HepG2 (cell line): ENCODE data around the gene ASCC3. TPM values are rescaled to one million over a fixed set of nuclear protein-coding genes. Genes with fewer than 3 reads are reported as not detected.

ENCODE experiments used
- ATAC-seq: fragments of 200-7000 bp; cut with Tn5 transposase; 3 replicates; pipeline ENCODE4 v1.9.1; 2020; ENCODE audit warnings: mild to moderate bottlenecking, moderate library complexity
- BruUV-seq: library from RNA; stranded (reverse); fragments of 400-500 nt; replicated peaks from 2 replicates; lab custom pipeline; 2021; lab: Mats Ljungman, UMichigan
- CTCF ChIA-PET: fragments of 300-600 bp; formaldehyde crosslinking; extraction: SDS; loops from one replicate; lab custom pipeline; 2021; ENCODE audit warnings: low total read pairs, inconsistent platforms, low intra/inter-chr PET ratio; lab: Yijun Ruan, JAX
- POLR2A ChIA-PET: fragments of 350-600 bp; sonication (Branson Sonifier 250); formaldehyde crosslinking; loops from one replicate; lab custom pipeline; 2020; ENCODE audit warnings: antibody characterized with exemption, inconsistent platforms; lab: Yijun Ruan, JAX
- DNase-seq: peaks from one replicate; pipeline ENCODE4 v3.0.0-alpha.2; 2015; ENCODE audit warnings: low spot score
- FAIRE-seq: peaks from 3 replicates; lab custom pipeline; 2011; peaks lifted over from hg19 to GRCh38; lab: Jason Lieb, UNC
- H2AFZ ChIP-seq: one replicate; pipeline ENCODE4 v1.6.1; 2011; ENCODE audit warnings: low read length, inconsistent platforms
- H3K27ac ChIP-seq: fragments of 300-600 bp; 3 replicates; pipeline ENCODE4 v1.8.0; 2011; ENCODE audit warnings: mixed run types, mild to moderate bottlenecking, mixed read lengths, low read length, inconsistent platforms; ENCODE audit not compliant: insufficient read depth; ENCODE audit errors: extremely low read length
- H3K27me3 ChIP-seq, 2 experiments: fragments of 200-600 bp in 1 of 2; 2 replicates in 1 of 2; 3 replicates in 1 of 2; pipeline versions ENCODE4 v1.6.0 to v1.8.0; 2011; ENCODE audit warnings: low read length in 2 of 2, mild to moderate bottlenecking in 2 of 2, moderate library complexity in 2 of 2, inconsistent platforms in 1 of 2; ENCODE audit not compliant: insufficient read depth in 2 of 2, control insufficient read depth in 1 of 2
- H3K36me3 ChIP-seq, 2 experiments: fragments of 200-600 bp in 1 of 2; replicated peaks in 1 of 2; 2 replicates in 1 of 2; 3 replicates in 1 of 2; pipeline versions ENCODE4 v1.5.1 to v1.8.0; 2011; ENCODE audit warnings: low read length in 2 of 2, inconsistent platforms in 1 of 2; ENCODE audit not compliant: insufficient read depth in 2 of 2, control insufficient read depth in 1 of 2
- H3K4me1 ChIP-seq: 2 replicates; pipeline ENCODE4 v1.5.1; 2012; ENCODE audit warnings: low read length, inconsistent platforms; ENCODE audit not compliant: insufficient read depth
- H3K4me2 ChIP-seq: 2 replicates; pipeline ENCODE4 v1.6.0; 2011; ENCODE audit warnings: low read depth, low read length, inconsistent platforms
- H3K4me3 ChIP-seq, 3 experiments: fragments of 200-600 bp in 1 of 3; sonication (generic), shearing (Covaris generic) in 1 of 3; replicated peaks in 1 of 3; 2 replicates each; pipeline ENCODE4 v1.5.1; 2011 to 2016; ENCODE audit warnings: low read length in 3 of 3, inconsistent platforms in 2 of 3, low read depth in 2 of 3, mild to moderate bottlenecking in 2 of 3, control low read depth in 1 of 3, mixed read lengths in 1 of 3; ENCODE audit not compliant: insufficient read depth in 1 of 3
- H3K79me2 ChIP-seq: one replicate; pipeline ENCODE4 v1.6.1; 2011; ENCODE audit warnings: low read length, inconsistent platforms; ENCODE audit not compliant: insufficient read depth
- H3K9ac ChIP-seq: 2 replicates; pipeline ENCODE4 v1.6.0; 2011; ENCODE audit warnings: mild to moderate bottlenecking, low read depth, low read length, inconsistent platforms; ENCODE audit not compliant: insufficient read depth
- H3K9me3 ChIP-seq: 2 replicates; pipeline ENCODE4 v1.5.1; 2012; ENCODE audit warnings: mild to moderate bottlenecking, low read length
- H4K20me1 ChIP-seq: 2 replicates; pipeline ENCODE4 v1.6.0; 2011; ENCODE audit warnings: inconsistent platforms, mild to moderate bottlenecking, low read length, moderate library complexity; ENCODE audit not compliant: insufficient read depth
- HOXA5 ChIP-seq: sonication (generic); formaldehyde crosslinking; IDR thresholded peaks from 2 replicates; pipeline ENCODE4 v1.4.0; 2020; ENCODE audit warnings: missing genetic modification reagents
- HOXD1 ChIP-seq: sonication (generic); formaldehyde crosslinking; IDR thresholded peaks from 2 replicates; pipeline ENCODE4 v1.5.0; 2020; ENCODE audit warnings: missing genetic modification reagents
- MAFF ChIP-seq: IDR thresholded peaks from 2 replicates; pipeline ENCODE4 v1.6.1; 2011; ENCODE audit warnings: low read depth, low read length, improper control_type of control experiment
- MAFK ChIP-seq, 2 experiments: IDR thresholded peaks in 1 of 2; conservative IDR thresholded peaks in 1 of 2; 2 replicates each; pipeline ENCODE4 v1.6.1; 2011; ENCODE audit warnings: improper control_type of control experiment in 2 of 2, low read length in 2 of 2
- NR3C1 ChIP-seq: sonication (generic); formaldehyde crosslinking; IDR thresholded peaks from 2 replicates; pipeline ENCODE4 v1.4.0; 2020; ENCODE audit warnings: missing genetic modification reagents
- ZBTB7A ChIP-seq: sonication (generic); formaldehyde crosslinking; IDR thresholded peaks from 2 replicates; pipeline ENCODE4 v1.8.0; 2022; ENCODE audit warnings: mild to moderate bottlenecking, missing genetic modification reagents
- ZNF431 ChIP-seq: sonication (generic); formaldehyde crosslinking; IDR thresholded peaks from 2 replicates; pipeline ENCODE4 v1.9.0; 2022; ENCODE audit warnings: missing genetic modification reagents, low read depth, mild to moderate bottlenecking, borderline replicate concordance
- ZNF567 ChIP-seq: sonication (generic); formaldehyde crosslinking; IDR thresholded peaks from 2 replicates; pipeline ENCODE4 v1.8.1; 2023; ENCODE audit warnings: mild to moderate bottlenecking, missing genetic modification reagents, borderline replicate concordance
- WGBS: methylation state at CpG from one replicate; pipeline ENCODE4 v1.1.6; 2017; ENCODE audit warnings: low lambda C conversion rate; 5-methylcytosine and 5-hydroxymethylcytosine counted together
- in situ Hi-C: cut with HindIII; loops from 2 replicates; pipeline ENCODE4 v1.10.0; 2017; ENCODE audit warnings: low pct_unique_long_range_greater_than_20kb; ENCODE audit not compliant: extremely low pct_ligation_motif_present
- intact Hi-C: fragments of 100-400 bp; cut with micrococcal nuclease; formaldehyde crosslinking; loops from one replicate; pipeline ENCODE4 v1.10.0; 2022; ENCODE audit not compliant: unreplicated experiment
- polyA plus RNA-seq, 8 experiments: library from polyadenylated mRNA; depleted of rRNA in 3 of 8; stranded (reverse) in 7 of 8; unstranded in 1 of 8; fragments of >200 nt; fragmentation: Illumina TruSeq in 4 of 8; extraction: Trizol in 4 of 8; gene quantifications; 2 replicates each; pipeline versions ENCODE4 v1.2.1 to v1.2.3, GENCODE V29; 2011 to 2016; ENCODE audit warnings: low read depth in 4 of 8, missing spikeins in 1 of 8, mixed read lengths in 1 of 8; ENCODE audit not compliant: insufficient read depth in 1 of 8
- total RNA-seq, 5 experiments: library from RNA; depleted of rRNA; stranded (reverse); fragments of >200 nt; fragmentation: Illumina TruSeq; extraction: Trizol; gene quantifications; 2 replicates each; pipeline ENCODE4 v1.2.3, GENCODE V29; 2016; ENCODE audit warnings: low read depth in 1 of 5
- TF ChIP-seq, protein P1 (sequence below): sonication (generic); formaldehyde crosslinking; IDR thresholded peaks from 2 replicates; pipeline ENCODE4 v1.5.1; 2020; ENCODE audit warnings: mild to moderate bottlenecking, missing genetic modification reagents, moderate library complexity
- TF ChIP-seq, protein P2 (sequence below): sonication (generic); formaldehyde crosslinking; IDR thresholded peaks from 2 replicates; pipeline ENCODE4 v1.4.0; 2020; ENCODE audit warnings: mild to moderate bottlenecking, missing genetic modification reagents, borderline replicate concordance
- TF ChIP-seq, protein P3 (sequence below): sonication (generic); formaldehyde crosslinking; IDR thresholded peaks from 2 replicates; pipeline ENCODE4 v1.4.0; 2020; ENCODE audit warnings: missing genetic modification reagents; ENCODE audit errors: not compliant biosample characterization

ASCC3 gene
- total and polyA plus RNA-seq, 2 of the 13 experiments (the other 11 are each of a cell fraction or from before 2014, with no cell fraction given) = 23.1 to 55.7 TPM

DNA sequence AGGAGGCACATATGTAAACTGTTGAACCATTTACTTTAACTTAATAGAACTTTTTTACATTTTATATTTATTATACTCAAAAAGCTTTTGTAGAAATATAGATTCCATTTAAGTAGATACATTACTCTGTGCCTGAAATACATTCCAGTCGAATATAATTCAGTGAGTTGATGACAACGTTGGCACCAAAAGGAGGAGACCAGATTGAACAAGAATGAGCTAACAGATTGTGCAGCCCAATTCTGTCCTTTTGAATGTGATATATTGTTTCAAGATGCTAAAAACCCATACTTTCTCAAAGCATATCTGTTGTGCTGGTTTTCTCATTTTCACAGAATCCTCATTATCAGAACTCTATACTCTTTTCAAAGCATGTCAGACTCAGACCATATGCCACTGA lies 269.0 kb downstream of the ASCC3 start (continued):
- TF ChIP-seq, protein P1, sequence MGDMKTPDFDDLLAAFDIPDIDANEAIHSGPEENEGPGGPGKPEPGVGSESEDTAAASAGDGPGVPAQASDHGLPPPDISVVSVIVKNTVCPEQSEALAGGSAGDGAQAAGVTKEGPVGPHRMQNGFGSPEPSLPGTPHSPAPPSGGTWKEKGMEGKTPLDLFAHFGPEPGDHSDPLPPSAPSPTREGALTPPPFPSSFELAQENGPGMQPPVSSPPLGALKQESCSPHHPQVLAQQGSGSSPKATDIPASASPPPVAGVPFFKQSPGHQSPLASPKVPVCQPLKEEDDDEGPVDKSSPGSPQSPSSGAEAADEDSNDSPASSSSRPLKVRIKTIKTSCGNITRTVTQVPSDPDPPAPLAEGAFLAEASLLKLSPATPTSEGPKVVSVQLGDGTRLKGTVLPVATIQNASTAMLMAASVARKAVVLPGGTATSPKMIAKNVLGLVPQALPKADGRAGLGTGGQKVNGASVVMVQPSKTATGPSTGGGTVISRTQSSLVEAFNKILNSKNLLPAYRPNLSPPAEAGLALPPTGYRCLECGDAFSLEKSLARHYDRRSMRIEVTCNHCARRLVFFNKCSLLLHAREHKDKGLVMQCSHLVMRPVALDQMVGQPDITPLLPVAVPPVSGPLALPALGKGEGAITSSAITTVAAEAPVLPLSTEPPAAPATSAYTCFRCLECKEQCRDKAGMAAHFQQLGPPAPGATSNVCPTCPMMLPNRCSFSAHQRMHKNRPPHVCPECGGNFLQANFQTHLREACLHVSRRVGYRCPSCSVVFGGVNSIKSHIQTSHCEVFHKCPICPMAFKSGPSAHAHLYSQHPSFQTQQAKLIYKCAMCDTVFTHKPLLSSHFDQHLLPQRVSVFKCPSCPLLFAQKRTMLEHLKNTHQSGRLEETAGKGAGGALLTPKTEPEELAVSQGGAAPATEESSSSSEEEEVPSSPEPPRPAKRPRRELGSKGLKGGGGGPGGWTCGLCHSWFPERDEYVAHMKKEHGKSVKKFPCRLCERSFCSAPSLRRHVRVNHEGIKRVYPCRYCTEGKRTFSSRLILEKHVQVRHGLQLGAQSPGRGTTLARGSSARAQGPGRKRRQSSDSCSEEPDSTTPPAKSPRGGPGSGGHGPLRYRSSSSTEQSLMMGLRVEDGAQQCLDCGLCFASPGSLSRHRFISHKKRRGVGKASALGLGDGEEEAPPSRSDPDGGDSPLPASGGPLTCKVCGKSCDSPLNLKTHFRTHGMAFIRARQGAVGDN (CRISPR knock-in tag) = no peak

DNA sequence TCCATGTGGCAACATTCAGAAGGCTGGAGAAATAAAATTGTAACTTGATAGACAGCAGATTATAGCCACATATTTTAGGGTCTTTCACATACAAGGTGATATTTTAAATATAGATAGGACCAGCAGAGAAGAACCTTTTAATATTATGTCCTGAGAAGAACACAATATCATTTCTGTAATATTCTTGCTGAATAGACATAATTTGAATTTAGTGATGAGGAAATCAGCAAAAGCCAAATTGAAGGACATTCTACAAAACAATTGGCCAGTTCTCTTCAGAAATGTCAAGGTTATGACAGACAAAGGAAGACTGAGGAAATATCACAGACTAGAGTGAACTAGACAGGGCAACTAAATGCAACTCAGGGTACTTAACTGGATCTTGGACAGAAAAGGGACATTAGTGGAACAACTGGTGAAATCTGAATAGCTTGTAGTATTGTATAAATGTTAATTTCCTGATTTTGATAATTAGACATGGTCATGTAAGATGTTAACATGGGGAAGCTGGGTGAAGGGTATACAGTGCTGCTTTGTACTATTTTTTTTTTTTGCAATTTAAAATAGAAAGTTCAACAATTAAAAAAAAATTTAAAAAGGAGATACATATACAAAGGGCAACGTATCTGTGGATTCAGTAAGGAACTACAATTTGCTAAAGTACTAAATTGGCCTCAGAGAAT lies 281.9 kb downstream of the ASCC3 start:
- Histone ChIP-seq H2AFZ (no peak overlapping the region), H3K36me3 (peaks cover 0 to 4% of the 10 kb centered on the region in 2 experiments; a peak in 3 of 5 replicates), H3K9ac (no peak overlapping the region), H3K4me2 (no peak overlapping the region), H3K9me3 (no peaks in the 10 kb centered on the region), H3K79me2 (no peaks in the 10 kb centered on the region), H3K4me3 (no peak overlapping the region), H3K27me3 (no peaks in the 10 kb centered on the region), H3K27ac (no peak overlapping the region), H3K4me1 (no peaks in the 10 kb centered on the region), H4K20me1 (no peaks in the 10 kb centered on the region)
- no peak for FAIRE-seq
- 97% methylated on average over 1 of the region's 1 CpG for WGBS
- ChIA-PET CTCF (no interaction called here), POLR2A (no interaction called here)
- no peak for DNase-seq
- ATAC-seq = no peak
- intact Hi-C loops = no loop called here
- in situ Hi-C loops = no loop called here
- no TSS peak for BruUV-seq
- TF ChIP-seq ZNF567 (CRISPR knock-in tag) (no peak), HOXA5 (no peak), MAFF (peak; percentile 89), ZNF431 (CRISPR knock-in tag) (no peak), ZBTB7A (CRISPR knock-in tag) (no peak), NR3C1 (CRISPR knock-in tag) (no peak), MAFK (conservative IDR thresholded peaks at IDR 0.05 in 1 of 2, IDR thresholded peaks at IDR 0.05 in 1 of 2; ENCODE audit: low read length in 2 of 2) (peak; percentile 84 to 93), HOXD1 (no peak)
- TF ChIP-seq, protein P2, sequence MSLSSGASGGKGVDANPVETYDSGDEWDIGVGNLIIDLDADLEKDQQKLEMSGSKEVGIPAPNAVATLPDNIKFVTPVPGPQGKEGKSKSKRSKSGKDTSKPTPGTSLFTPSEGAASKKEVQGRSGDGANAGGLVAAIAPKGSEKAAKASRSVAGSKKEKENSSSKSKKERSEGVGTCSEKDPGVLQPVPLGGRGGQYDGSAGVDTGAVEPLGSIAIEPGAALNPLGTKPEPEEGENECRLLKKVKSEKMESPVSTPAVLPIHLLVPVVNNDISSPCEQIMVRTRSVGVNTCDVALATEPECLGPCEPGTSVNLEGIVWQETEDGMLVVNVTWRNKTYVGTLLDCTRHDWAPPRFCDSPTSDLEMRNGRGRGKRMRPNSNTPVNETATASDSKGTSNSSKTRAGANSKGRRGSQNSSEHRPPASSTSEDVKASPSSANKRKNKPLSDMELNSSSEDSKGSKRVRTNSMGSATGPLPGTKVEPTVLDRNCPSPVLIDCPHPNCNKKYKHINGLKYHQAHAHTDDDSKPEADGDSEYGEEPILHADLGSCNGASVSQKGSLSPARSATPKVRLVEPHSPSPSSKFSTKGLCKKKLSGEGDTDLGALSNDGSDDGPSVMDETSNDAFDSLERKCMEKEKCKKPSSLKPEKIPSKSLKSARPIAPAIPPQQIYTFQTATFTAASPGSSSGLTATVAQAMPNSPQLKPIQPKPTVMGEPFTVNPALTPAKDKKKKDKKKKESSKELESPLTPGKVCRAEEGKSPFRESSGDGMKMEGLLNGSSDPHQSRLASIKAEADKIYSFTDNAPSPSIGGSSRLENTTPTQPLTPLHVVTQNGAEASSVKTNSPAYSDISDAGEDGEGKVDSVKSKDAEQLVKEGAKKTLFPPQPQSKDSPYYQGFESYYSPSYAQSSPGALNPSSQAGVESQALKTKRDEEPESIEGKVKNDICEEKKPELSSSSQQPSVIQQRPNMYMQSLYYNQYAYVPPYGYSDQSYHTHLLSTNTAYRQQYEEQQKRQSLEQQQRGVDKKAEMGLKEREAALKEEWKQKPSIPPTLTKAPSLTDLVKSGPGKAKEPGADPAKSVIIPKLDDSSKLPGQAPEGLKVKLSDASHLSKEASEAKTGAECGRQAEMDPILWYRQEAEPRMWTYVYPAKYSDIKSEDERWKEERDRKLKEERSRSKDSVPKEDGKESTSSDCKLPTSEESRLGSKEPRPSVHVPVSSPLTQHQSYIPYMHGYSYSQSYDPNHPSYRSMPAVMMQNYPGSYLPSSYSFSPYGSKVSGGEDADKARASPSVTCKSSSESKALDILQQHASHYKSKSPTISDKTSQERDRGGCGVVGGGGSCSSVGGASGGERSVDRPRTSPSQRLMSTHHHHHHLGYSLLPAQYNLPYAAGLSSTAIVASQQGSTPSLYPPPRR (CRISPR knock-in tag) = no peak
- TF ChIP-seq, protein P3, sequence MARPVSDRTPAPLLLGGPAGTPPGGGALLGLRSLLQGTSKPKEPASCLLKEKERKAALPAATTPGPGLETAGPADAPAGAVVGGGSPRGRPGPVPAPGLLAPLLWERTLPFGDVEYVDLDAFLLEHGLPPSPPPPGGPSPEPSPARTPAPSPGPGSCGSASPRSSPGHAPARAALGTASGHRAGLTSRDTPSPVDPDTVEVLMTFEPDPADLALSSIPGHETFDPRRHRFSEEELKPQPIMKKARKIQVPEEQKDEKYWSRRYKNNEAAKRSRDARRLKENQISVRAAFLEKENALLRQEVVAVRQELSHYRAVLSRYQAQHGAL (CRISPR knock-in tag) = no peak
